H1 (cell line): Measurements from ENCODE around the gene DEAF1. TPM values are rescaled to one million over a fixed set of nuclear protein-coding genes. Genes with fewer than 3 reads are reported as not detected.

Source experiments
- CTCF ChIA-PET: fragments of 300-600 bp; sonication (Branson Sonifier 250); formaldehyde crosslinking; loops from one replicate; lab custom pipeline; 2021; ENCODE audit not compliant: partially characterized antibody; lab: Charles Lee
- POLR2A ChIA-PET: fragments of 300-600 bp; sonication (Branson Sonifier 250); formaldehyde crosslinking; loops from one replicate; lab custom pipeline; 2021; ENCODE audit warnings: inconsistent platforms; ENCODE audit not compliant: partially characterized antibody; lab: Charles Lee
- DNase-seq, 2 experiments: peaks; one replicate each; pipeline versions ENCODE4 v3.0.0 to v3.0.0-alpha.2; 2010 to 2022; ENCODE audit warnings: low spot score in 2 of 2, low read depth in 1 of 2, mixed read lengths in 1 of 2
- FAIRE-seq: peaks from 2 replicates; lab custom pipeline; 2011; peaks lifted over from hg19 to GRCh38; lab: Jason Lieb, UNC
- H2AFZ ChIP-seq: 2 replicates; pipeline ENCODE4 v1.8.1; 2012; ENCODE audit warnings: low read length, inconsistent platforms
- H2AK5ac ChIP-seq: 2 replicates; pipeline ENCODE4 v1.6.1; 2013; ENCODE audit warnings: low read depth, low read length
- H2BK120ac ChIP-seq: replicated peaks from 2 replicates; pipeline ENCODE3; 2013; ENCODE audit warnings: low read depth, low read length, inconsistent platforms
- H2BK12ac ChIP-seq: 2 replicates; pipeline ENCODE4 v1.6.1; 2013; ENCODE audit warnings: low read depth, low read length
- H2BK15ac ChIP-seq: 2 replicates; pipeline ENCODE4 v1.6.1; 2013; ENCODE audit warnings: low read length
- H2BK20ac ChIP-seq: 2 replicates; pipeline ENCODE4 v1.6.1; 2013; ENCODE audit warnings: low read length
- H2BK5ac ChIP-seq: 2 replicates; pipeline ENCODE4 v1.6.1; 2013; ENCODE audit warnings: low read depth, low read length
- H3K14ac ChIP-seq: 2 replicates; pipeline ENCODE4 v1.6.1; 2013; ENCODE audit warnings: inconsistent platforms; ENCODE audit not compliant: insufficient read length
- H3K18ac ChIP-seq: 2 replicates; pipeline ENCODE4 v1.6.1; 2013; ENCODE audit warnings: low read length; ENCODE audit errors: extremely low read depth
- H3K23ac ChIP-seq: 2 replicates; pipeline ENCODE4 v1.6.1; 2013; ENCODE audit warnings: inconsistent platforms; ENCODE audit not compliant: insufficient read length
- H3K23me2 ChIP-seq: 2 replicates; pipeline ENCODE4 v1.6.1; 2013; ENCODE audit warnings: low read depth, low read length
- H3K27ac ChIP-seq: 2 replicates; pipeline ENCODE4 v1.6.1; 2011; ENCODE audit warnings: low read depth, low read length, inconsistent platforms
- H3K27me3 ChIP-seq, 4 experiments: replicated peaks in 1 of 4; 1 replicate in 1 of 4; 2 replicates in 3 of 4; pipeline versions ENCODE4 v1.6.1 to v1.8.1; 2011 to 2013; ENCODE audit warnings: low read length in 3 of 4, mild to moderate bottlenecking in 3 of 4, inconsistent platforms in 2 of 4, mixed read lengths in 2 of 4, moderate library complexity in 1 of 4; ENCODE audit not compliant: control insufficient read depth in 3 of 4, insufficient read depth in 3 of 4; ENCODE audit errors: extremely low read depth in 1 of 4
- H3K36me3 ChIP-seq, 4 experiments: 2 replicates each; pipeline versions ENCODE4 v1.6.1 to v1.8.1; 2011 to 2013; ENCODE audit warnings: mild to moderate bottlenecking in 4 of 4, low read length in 3 of 4, moderate library complexity in 2 of 4, control low read depth in 1 of 4, inconsistent platforms in 1 of 4; ENCODE audit not compliant: insufficient read depth in 4 of 4, control insufficient read depth in 2 of 4
- H3K4ac ChIP-seq: replicated peaks from 2 replicates; pipeline ENCODE3; 2013; ENCODE audit warnings: low read length, low read depth, mixed read lengths, inconsistent platforms; ENCODE audit not compliant: insufficient read length
- H3K4me1 ChIP-seq, 4 experiments: replicated peaks in 1 of 4; 1 replicate in 1 of 4; 2 replicates in 3 of 4; pipeline versions ENCODE4 v1.6.1 to v1.8.1; 2011 to 2013; ENCODE audit warnings: low read length in 3 of 4, inconsistent platforms in 2 of 4, mixed read lengths in 1 of 4; ENCODE audit not compliant: insufficient read depth in 4 of 4, control insufficient read depth in 3 of 4
- H3K4me2 ChIP-seq, 2 experiments: 2 replicates each; pipeline versions ENCODE4 v1.6.1 to v1.8.1; 2011 to 2013; ENCODE audit warnings: low read depth in 2 of 2, low read length in 2 of 2, control low read depth in 1 of 2, inconsistent platforms in 1 of 2, mild to moderate bottlenecking in 1 of 2; ENCODE audit not compliant: insufficient read depth in 1 of 2
- H3K4me3 ChIP-seq, 4 experiments: fragments of 200-600, 300-600 bp in 1 of 4; sonication (generic), shearing (Covaris generic), sonication (Bioruptor Twin) in 1 of 4; 2 replicates each; pipeline versions ENCODE4 v1.5.1 to v1.8.1; 2011 to 2016; ENCODE audit warnings: low read length in 4 of 4, low read depth in 3 of 4, control low read depth in 2 of 4, inconsistent platforms in 2 of 4, mild to moderate bottlenecking in 2 of 4, mixed read lengths in 1 of 4, moderate library complexity in 1 of 4; ENCODE audit not compliant: insufficient read depth in 2 of 4; ENCODE audit errors: extremely low read depth in 1 of 4
- H3K56ac ChIP-seq: replicated peaks from 2 replicates; pipeline ENCODE3; 2013; ENCODE audit warnings: low read depth, mild to moderate bottlenecking, mixed read lengths, low read length, inconsistent platforms; ENCODE audit not compliant: insufficient read length
- H3K79me1 ChIP-seq: 2 replicates; pipeline ENCODE4 v1.6.1; 2013; ENCODE audit warnings: low read depth, low read length, control low read depth
- H3K79me2 ChIP-seq, 2 experiments: 2 replicates each; pipeline versions ENCODE4 v1.6.1 to v1.8.1; 2012 to 2013; ENCODE audit warnings: low read length in 2 of 2, mild to moderate bottlenecking in 2 of 2, inconsistent platforms in 1 of 2; ENCODE audit not compliant: insufficient read depth in 2 of 2, control insufficient read depth in 1 of 2
- H3K9ac ChIP-seq, 4 experiments: replicated peaks in 1 of 4; 1 replicate in 1 of 4; 2 replicates in 3 of 4; pipeline versions ENCODE4 v1.6.1 to v1.8.1; 2011 to 2013; ENCODE audit warnings: low read depth in 3 of 4, low read length in 3 of 4, control low read depth in 2 of 4, mild to moderate bottlenecking in 2 of 4, moderate library complexity in 2 of 4, inconsistent platforms in 1 of 4; ENCODE audit errors: extremely low read depth in 1 of 4
- H3K9me3 ChIP-seq, 2 experiments: 2 replicates each; pipeline versions ENCODE4 v1.6.1 to v1.8.1; 2012 to 2013; ENCODE audit warnings: mild to moderate bottlenecking in 2 of 2, moderate library complexity in 2 of 2, control low read depth in 1 of 2, inconsistent platforms in 1 of 2, low read depth in 1 of 2, low read length in 1 of 2, mixed read lengths in 1 of 2; ENCODE audit not compliant: insufficient read depth in 2 of 2
- H4K20me1 ChIP-seq, 2 experiments: replicated peaks in 1 of 2; 2 replicates each; pipeline versions ENCODE3 to v1.8.1; 2011 to 2013; ENCODE audit warnings: inconsistent platforms in 2 of 2, low read length in 2 of 2, mild to moderate bottlenecking in 1 of 2; ENCODE audit not compliant: insufficient read depth in 2 of 2, control insufficient read depth in 1 of 2
- H4K5ac ChIP-seq: 2 replicates; pipeline ENCODE4 v1.6.1; 2013; ENCODE audit warnings: low read length, low read depth, mixed read lengths, inconsistent platforms; ENCODE audit not compliant: insufficient read length
- H4K8ac ChIP-seq: 2 replicates; pipeline ENCODE4 v1.8.0; 2013; ENCODE audit warnings: mild to moderate bottlenecking, moderate library complexity, low read length, inconsistent platforms; ENCODE audit not compliant: insufficient read depth; ENCODE audit errors: extremely low read depth
- H4K91ac ChIP-seq: replicated peaks from 2 replicates; pipeline ENCODE3; 2013; ENCODE audit warnings: low read length, mixed read lengths, inconsistent platforms; ENCODE audit not compliant: insufficient read length
- ATF3 ChIP-seq: IDR thresholded peaks from 2 replicates; pipeline ENCODE4 v1.6.1; 2011; ENCODE audit warnings: low read depth, mild to moderate bottlenecking, low read length; ENCODE audit not compliant: insufficient read depth
- CEBPB ChIP-seq: IDR thresholded peaks from 2 replicates; pipeline ENCODE4 v1.6.1; 2012; ENCODE audit warnings: low read depth, low read length
- CHD1 ChIP-seq: IDR thresholded peaks from 2 replicates; pipeline ENCODE4 v1.6.1; 2012; ENCODE audit warnings: low read depth, low read length, improper control_type of control experiment
- HDAC2 ChIP-seq, 2 experiments: fragments of 300-600 bp in 1 of 2; sonication (generic) in 1 of 2; IDR thresholded peaks; 2 replicates each; pipeline ENCODE4 v1.6.1; 2011 to 2012; ENCODE audit warnings: low read depth in 2 of 2, low read length in 2 of 2, mild to moderate bottlenecking in 2 of 2, moderate library complexity in 2 of 2, borderline replicate concordance in 1 of 2, inconsistent platforms in 1 of 2
- JUN ChIP-seq: IDR thresholded peaks from 2 replicates; pipeline ENCODE4 v1.6.1; 2011; ENCODE audit warnings: low read depth, mild to moderate bottlenecking, improper control_type of control experiment, low read length
- MAX ChIP-seq: IDR thresholded peaks from 2 replicates; pipeline ENCODE4 v1.6.1; 2012; ENCODE audit warnings: inconsistent platforms
- NRF1 ChIP-seq: IDR thresholded peaks from 2 replicates; pipeline ENCODE4 v1.6.1; 2011; ENCODE audit warnings: mild to moderate bottlenecking, low read depth, low read length, improper control_type of control experiment
- SIRT6 ChIP-seq: IDR thresholded peaks from one replicate; pipeline ENCODE4 v1.7.1; 2012; ENCODE audit warnings: low read length, inconsistent platforms
- SP1 ChIP-seq: IDR thresholded peaks from 2 replicates; pipeline ENCODE4 v1.6.1; 2011; ENCODE audit warnings: low read depth, low read length
- SP2 ChIP-seq: IDR thresholded peaks from 2 replicates; pipeline ENCODE4 v1.6.1; 2012; ENCODE audit warnings: mild to moderate bottlenecking, low read length, inconsistent platforms
- SP4 ChIP-seq: IDR thresholded peaks from 2 replicates; pipeline ENCODE4 v1.6.1; 2012; ENCODE audit warnings: low read length, inconsistent platforms
- TAF7 ChIP-seq: optimal IDR thresholded peaks from 2 replicates; pipeline ENCODE3; 2011; ENCODE audit warnings: low read depth, mild to moderate bottlenecking, inconsistent platforms, low read length, moderate library complexity, borderline replicate concordance
- TBP ChIP-seq: IDR thresholded peaks from 2 replicates; pipeline ENCODE4 v1.6.1; 2011; ENCODE audit warnings: low read depth, low read length, improper control_type of control experiment
- ZNF274 ChIP-seq: IDR thresholded peaks from 2 replicates; pipeline ENCODE4 v1.7.0; 2012; ENCODE audit warnings: low read length, borderline replicate concordance; ENCODE audit errors: extremely low read depth
- WGBS, 2 experiments: shearing (Covaris generic) in 1 of 2; methylation state at CpG; one replicate each; pipeline versions ENCODE4 v1.1.6 to v1.1.7; 2013 to 2015; ENCODE audit warnings: low lambda C conversion rate in 2 of 2, mixed read lengths in 2 of 2, inconsistent platforms in 1 of 2, low coverage in 1 of 2, missing lambda C conversion rate in 1 of 2; ENCODE audit not compliant: insufficient replicate concordance in 2 of 2, insufficient coverage in 1 of 2, insufficient read length in 1 of 2; ENCODE audit errors: extremely low coverage in 1 of 2, missing lambda C conversion rate in 1 of 2; 5-methylcytosine and 5-hydroxymethylcytosine counted together
- polyA plus RNA-seq, 7 experiments: library from polyadenylated mRNA; depleted of rRNA in 3 of 7; stranded (reverse) in 5 of 7; unstranded in 2 of 7; fragments of >200 nt in 5 of 7; fragments of 200-250 nt in 2 of 7; gene quantifications; 1 replicate in 5 of 7; 2 replicates in 1 of 7; 4 replicates in 1 of 7; pipeline versions ENCODE4 v1.2.1 to v1.2.3, GENCODE V29; 2011 to 2013; ENCODE audit warnings: missing spikeins in 2 of 7, mixed read lengths in 2 of 7
- total RNA-seq: library from RNA; stranded (reverse); fragmentation: NEBNext Ultra II Directional; extraction: Animal tissue kit (Norgen Biotek cat#: 25700); gene quantifications from 2 replicates; pipeline ENCODE4 v1.2.1, GENCODE V29; 2021

The DEAF1 gene
- total and polyA plus RNA-seq, 2 of the 8 experiments (the other 6 are each of a cell fraction or from before 2014, with no cell fraction given), result 47.3 to 58.4 TPM

GRCh38 chr11:623349-623869, 71.6 kb downstream of the DEAF1 start:
- Histone ChIP-seq H4K20me1 (peaks cover 0 to 9% of the 10 kb centered on the region in 2 experiments), H3K4me3 (no peak overlapping the region), H4K8ac (no peak overlapping the region), H3K23me2 (no peaks in the 10 kb centered on the region; the same call in 1 of the 2 replicates), H3K4ac (no peak overlapping the region), H3K27me3 (peaks cover 2 to 11% (median 9%) of the 10 kb centered on the region in 4 experiments; a peak in 6 of 7 replicates), H4K91ac (no peak overlapping the region), H4K5ac (no peak overlapping the region), H3K18ac (no peak overlapping the region), H3K36me3 (no peaks in the 10 kb centered on the region), H3K27ac (no peak overlapping the region), H3K4me2 (no peak overlapping the region), H2BK5ac (no peak overlapping the region), H2BK12ac (no peak overlapping the region), H2AK5ac (no peak overlapping the region), H3K56ac (no peak overlapping the region), H2BK20ac (no peak overlapping the region), H3K4me1 (peaks cover 0 to 6% (median under 1%) of the 10 kb centered on the region in 4 experiments; a peak in 2 of 7 replicates), H2BK15ac (no peak overlapping the region), H3K79me1 (no peaks in the 10 kb centered on the region), H3K79me2 (no peaks in the 10 kb centered on the region), H3K9me3 (no peaks in the 10 kb centered on the region), H3K14ac (no peak overlapping the region), H3K23ac (no peak overlapping the region), H3K9ac (no peak overlapping the region), H2BK120ac (no peak overlapping the region), H2AFZ (no peak overlapping the region)
- FAIRE-seq (no peak), DNase-seq (no peak)
- 90% methylated on average over 15 of the region's 15 CpGs; no CpG with 5 or more reads in 1 of the 2 experiments for WGBS, 2 experiments
- POLR2A ChIA-PET, result interaction anchor here (0.6 to 2.8 kb wide), 4 partner anchors 16 to 186 kb away, joined by 3 to 10 read pairs (median 4); no protein-coding TSS in a partner anchor
- CTCF ChIA-PET, result no interaction called here
- TF ChIP-seq TBP (no peak), HDAC2 (IDR thresholded peaks at IDR 0.05; ENCODE audit: borderline replicate concordance in 1 of 2, low read depth in 2 of 2, low read length in 2 of 2) (no peak), TAF7 (no peak), SP2 (no peak), SIRT6 (no peak), SP1 (no peak), CEBPB (no peak), JUN (no peak), MAX (no peak), ATF3 (no peak), SP4 (no peak), ZNF274 (no peak), NRF1 (no peak), CHD1 (no peak)
